Fibroblast of skin of right biceps (primary cell): ENCODE measurements around the gene IQGAP2.
A peak's percentile ranks its signal among the peaks of the same experiment; 100 is the strongest.

Experiments
- DNase-seq: peaks from one replicate; pipeline ENCODE4 v3.0.0-alpha.2; 2013

The IQGAP2 gene

GRCh38 chr5:76482984-76483383 lies 79.9 kb downstream of the IQGAP2 start:
- DNase-seq, result no peak

- DNase-seq, result no peak
These were observed 80.3 kb downstream of the IQGAP2 start for GRCh38 chr5:76483433-76483832.

- no peak for DNase-seq
These were observed 80.8 kb downstream of the IQGAP2 start for GRCh38 chr5:76483881-76484280.

- no peak for DNase-seq
These were observed 82.4 kb downstream of the IQGAP2 start for GRCh38 chr5:76485511-76485910.

- no peak for DNase-seq
These were observed 84.3 kb downstream of the IQGAP2 start for GRCh38 chr5:76487386-76487785.

GRCh38 chr5:76487821-76488220 lies 84.7 kb downstream of the IQGAP2 start:
- no peak for DNase-seq

- DNase-seq, result no peak
These were observed 85.9 kb downstream of the IQGAP2 start for GRCh38 chr5:76488969-76489368.

- DNase-seq, result no peak
These were observed 87.0 kb downstream of the IQGAP2 start for GRCh38 chr5:76489877-76490688.

GRCh38 chr5:76490960-76491359 lies 87.9 kb downstream of the IQGAP2 start:
- no peak for DNase-seq

- DNase-seq, result no peak
These were observed 89.7 kb downstream of the IQGAP2 start for GRCh38 chr5:76492819-76493189.

- DNase-seq, result no peak
These were observed 90.2 kb downstream of the IQGAP2 start for GRCh38 chr5:76493190-76493837.

GRCh38 chr5:76494201-76494600 lies 91.1 kb downstream of the IQGAP2 start:
- DNase-seq, result no peak

- no peak for DNase-seq
These were observed 92.8 kb downstream of the IQGAP2 start for GRCh38 chr5:76495870-76496269.

GRCh38 chr5:76497065-76497460 lies 94.0 kb downstream of the IQGAP2 start:
- DNase-seq, result no peak

GRCh38 chr5:76497986-76498717 lies 95.1 kb downstream of the IQGAP2 start:
- DNase-seq, result no peak

- DNase-seq, result no peak
These were observed 96.5 kb downstream of the IQGAP2 start for GRCh38 chr5:76499507-76500161.

- DNase-seq, result peak; percentile 55
These were observed 97.7 kb downstream of the IQGAP2 start for GRCh38 chr5:76500633-76501393.

GRCh38 chr5:76503929-76504328 lies 100.8 kb downstream of the IQGAP2 start:
- no peak for DNase-seq

- no peak for DNase-seq
These were observed 101.9 kb downstream of the IQGAP2 start for GRCh38 chr5:76504901-76505564.

- DNase-seq, result no peak
These were observed 110.4 kb downstream of the IQGAP2 start for GRCh38 chr5:76513476-76513875.

GRCh38 chr5:76514292-76514691 lies 111.2 kb downstream of the IQGAP2 start:
- no peak for DNase-seq

GRCh38 chr5:76514713-76515112 lies 111.6 kb downstream of the IQGAP2 start:
- no peak for DNase-seq
